H9 (cell line): ENCODE measurements around the gene SUN2. TPM values are rescaled to one million over a fixed set of nuclear protein-coding genes. Genes with fewer than 3 reads are reported as not detected.

Experiments
- DNase-seq: peaks from one replicate; pipeline ENCODE4 v3.0.0-alpha.2; 2017
- H2AFZ ChIP-seq: one replicate; pipeline ENCODE4 v1.6.1; 2013; ENCODE audit warnings: mild to moderate bottlenecking, low read length, control low read depth, moderate library complexity
- H2AK5ac ChIP-seq: 2 replicates; pipeline ENCODE4 v1.6.1; 2013; ENCODE audit warnings: low read length, control low read depth, mixed read lengths; ENCODE audit not compliant: insufficient read length
- H2BK120ac ChIP-seq: one replicate; pipeline ENCODE4 v1.6.1; 2013; ENCODE audit warnings: low read depth, mild to moderate bottlenecking, low read length, control low read depth, inconsistent platforms; ENCODE audit not compliant: poor library complexity, severe bottlenecking
- H2BK12ac ChIP-seq: 2 replicates; pipeline ENCODE4 v1.6.1; 2013; ENCODE audit warnings: low read length, control low read depth, mixed read lengths, low read depth; ENCODE audit not compliant: insufficient read length
- H2BK15ac ChIP-seq: 2 replicates; pipeline ENCODE4 v1.6.1; 2013; ENCODE audit warnings: low read depth, low read length, control low read depth
- H2BK20ac ChIP-seq: one replicate; pipeline ENCODE4 v1.6.1; 2013; ENCODE audit warnings: low read depth, mild to moderate bottlenecking, low read length, control low read depth, inconsistent platforms; ENCODE audit not compliant: poor library complexity, severe bottlenecking
- H2BK5ac ChIP-seq: 2 replicates; pipeline ENCODE4 v1.6.1; 2013; ENCODE audit warnings: low read length, control low read depth, mixed read lengths; ENCODE audit not compliant: insufficient read length
- H3K14ac ChIP-seq: 2 replicates; pipeline ENCODE4 v1.6.1; 2013; ENCODE audit warnings: low read length, control low read depth; ENCODE audit not compliant: insufficient read depth
- H3K18ac ChIP-seq: 2 replicates; pipeline ENCODE4 v1.6.1; 2013; ENCODE audit warnings: low read depth, mild to moderate bottlenecking, mixed read lengths, low read length, control low read depth; ENCODE audit not compliant: insufficient read length
- H3K23ac ChIP-seq: 2 replicates; pipeline ENCODE4 v1.6.1; 2013; ENCODE audit warnings: low read length, control low read depth, mixed read lengths, low read depth; ENCODE audit not compliant: insufficient read length
- H3K23me2 ChIP-seq: 2 replicates; pipeline ENCODE4 v1.6.1; 2013; ENCODE audit warnings: low read depth, mild to moderate bottlenecking, mixed read lengths, low read length, control low read depth; ENCODE audit not compliant: insufficient read length, poor library complexity, severe bottlenecking
- H3K27ac ChIP-seq: 2 replicates; pipeline ENCODE4 v1.5.1; 2013; ENCODE audit warnings: low read length, control low read depth, mixed read lengths, low read depth; ENCODE audit not compliant: insufficient read length
- H3K27me3 ChIP-seq: 2 replicates; pipeline ENCODE4 v1.6.1; 2013; ENCODE audit warnings: low read length, control low read depth, inconsistent platforms; ENCODE audit not compliant: insufficient read depth
- H3K4ac ChIP-seq: 2 replicates; pipeline ENCODE4 v1.6.1; 2013; ENCODE audit warnings: low read depth, mild to moderate bottlenecking, control low read depth, inconsistent platforms, low read length, moderate library complexity
- H3K4me1 ChIP-seq: 2 replicates; pipeline ENCODE4 v1.6.1; 2013; ENCODE audit warnings: low read length, control low read depth, inconsistent platforms; ENCODE audit not compliant: insufficient read depth
- H3K4me2 ChIP-seq: 2 replicates; pipeline ENCODE4 v1.6.1; 2013; ENCODE audit warnings: low read length, control low read depth, mixed read lengths; ENCODE audit not compliant: insufficient read length, insufficient read depth
- H3K56ac ChIP-seq: 2 replicates; pipeline ENCODE4 v1.6.1; 2013; ENCODE audit warnings: low read depth, mild to moderate bottlenecking, mixed read lengths, low read length, control low read depth; ENCODE audit not compliant: insufficient read length
- H3K79me1 ChIP-seq: 2 replicates; pipeline ENCODE4 v1.6.1; 2013; ENCODE audit warnings: low read depth, mild to moderate bottlenecking, moderate library complexity, low read length, control low read depth, inconsistent platforms; ENCODE audit not compliant: insufficient read depth, poor library complexity, severe bottlenecking
- H3K79me2 ChIP-seq: 2 replicates; pipeline ENCODE4 v1.6.1; 2013; ENCODE audit warnings: low read length, control low read depth, inconsistent platforms; ENCODE audit not compliant: insufficient read depth
- H3K9ac ChIP-seq: 2 replicates; pipeline ENCODE4 v1.6.1; 2013; ENCODE audit warnings: low read length, control low read depth, mixed read lengths; ENCODE audit not compliant: insufficient read length; ENCODE audit errors: extremely low read depth
- H3K9me3 ChIP-seq: one replicate; pipeline ENCODE4 v1.6.1; 2013; ENCODE audit warnings: low read depth, low read length, inconsistent platforms; ENCODE audit not compliant: control insufficient read depth
- H3T11ph ChIP-seq: one replicate; pipeline ENCODE4 v1.6.1; 2013; ENCODE audit warnings: mild to moderate bottlenecking, low read length, control low read depth, inconsistent platforms
- H4K20me1 ChIP-seq: one replicate; pipeline ENCODE4 v1.6.1; 2013; ENCODE audit not compliant: control insufficient read depth, insufficient read length, insufficient read depth
- H4K5ac ChIP-seq: 2 replicates; pipeline ENCODE4 v1.6.1; 2013; ENCODE audit warnings: low read depth, mild to moderate bottlenecking, mixed read lengths, low read length, control low read depth; ENCODE audit not compliant: insufficient read length
- H4K8ac ChIP-seq: replicated peaks from 2 replicates; pipeline ENCODE4 v1.6.1; 2013; ENCODE audit warnings: low read length, control low read depth, mixed read lengths, low read depth; ENCODE audit not compliant: insufficient read length
- H4K91ac ChIP-seq: 2 replicates; pipeline ENCODE4 v1.6.1; 2013; ENCODE audit warnings: low read depth, mild to moderate bottlenecking, moderate library complexity, mixed read lengths, low read length, control low read depth; ENCODE audit not compliant: insufficient read length
- H3K27ac Mint-ChIP-seq, 3 experiments: 2 replicates in 2 of 3; 3 replicates in 1 of 3; pipeline ENCODE4 v1.8.0; 2020 to 2021; ENCODE audit warnings: mixed read lengths in 3 of 3, mild to moderate bottlenecking in 1 of 3, moderate library complexity in 1 of 3
- H3K27me3 Mint-ChIP-seq: 2 replicates; pipeline ENCODE4 v1.8.0; 2021; ENCODE audit warnings: low read depth, mild to moderate bottlenecking, moderate library complexity, mixed read lengths
- H3K36me3 Mint-ChIP-seq, 3 experiments: 2 replicates in 2 of 3; 3 replicates in 1 of 3; pipeline ENCODE4 v1.8.0; 2020 to 2021; ENCODE audit warnings: low read depth in 3 of 3, mixed read lengths in 3 of 3; ENCODE audit not compliant: insufficient read depth in 1 of 3
- H3K4me1 Mint-ChIP-seq, 2 experiments: 2 replicates each; pipeline ENCODE4 v1.8.0; 2020; ENCODE audit warnings: mixed read lengths in 2 of 2
- H3K4me3 Mint-ChIP-seq, 2 experiments: 2 replicates in 1 of 2; 3 replicates in 1 of 2; pipeline ENCODE4 v1.8.0; 2020 to 2021; ENCODE audit warnings: mild to moderate bottlenecking in 2 of 2, mixed read lengths in 2 of 2, moderate library complexity in 1 of 2
- H3K9me3 Mint-ChIP-seq, 2 experiments: 2 replicates in 1 of 2; 3 replicates in 1 of 2; pipeline ENCODE4 v1.8.0; 2020; ENCODE audit warnings: mild to moderate bottlenecking in 2 of 2, mixed read lengths in 2 of 2, moderate library complexity in 1 of 2
- WGBS: extraction: QIAGEN DNeasy Blood & Tissue Kit; methylation state at CpG from one replicate; pipeline ENCODE4 v1.1.7; 2013; ENCODE audit warnings: missing lambda C conversion rate, low lambda C conversion rate, mixed read lengths; ENCODE audit not compliant: insufficient read length; ENCODE audit errors: extremely low coverage; 5-methylcytosine and 5-hydroxymethylcytosine counted together
- total RNA-seq: library from RNA; stranded (reverse); gene quantifications from 2 replicates; pipeline ENCODE4 v1.2.1, GENCODE V29; 2021
- TF ChIP-seq, protein P1 (sequence below): fragments of 200-600 bp; sonication (generic); conservative IDR thresholded peaks from 3 replicates; pipeline ENCODE4 v1.8.0; 2021; ENCODE audit warnings: antibody characterized with exemption, mild to moderate bottlenecking

SUN2 gene
- total RNA-seq, 1 experiment from 2014 or later: 12.0 TPM

DNA sequence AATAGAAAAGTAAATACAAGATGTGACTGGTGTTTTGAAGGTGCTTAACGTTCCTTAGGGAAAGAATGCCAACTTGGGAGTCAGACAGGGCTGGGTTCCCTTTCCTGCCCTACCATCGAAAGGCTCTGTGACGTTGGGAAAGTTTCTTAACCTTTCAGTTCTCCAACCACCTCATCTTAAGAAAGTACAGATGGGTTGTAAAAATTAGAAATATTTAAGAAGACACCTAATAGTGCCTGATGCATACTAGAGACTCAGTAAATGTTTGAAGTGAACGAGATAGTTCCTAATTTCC lies 49.0 kb downstream of the SUN2 start:
- no peak overlapping the region for H3K4ac ChIP-seq
- no peak overlapping the region for H2BK20ac ChIP-seq
- no peak overlapping the region for H4K5ac ChIP-seq
- no peaks in the 10 kb centered on the region for H3K27me3 ChIP-seq
- Mint-ChIP-seq H3K4me1 (peaks cover 40 to 45% of the 10 kb centered on the region in 2 experiments), H3K36me3 (peaks cover 6 to 25% (median 21%) of the 10 kb centered on the region in 3 experiments; a peak in 5 of 7 replicates), H3K9me3 (no peaks in the 10 kb centered on the region), H3K27me3 (no peaks in the 10 kb centered on the region; the same call in 1 of the 2 replicates), H3K27ac (no peak overlapping the region), H3K4me3 (peak overlapping the region; percentile 93 to 95)
- no peaks in the 10 kb centered on the region for H3K9me3 ChIP-seq
- no peak overlapping the region for H2AFZ ChIP-seq
- H2BK15ac ChIP-seq: no peak overlapping the region
- H3K18ac ChIP-seq: no peak overlapping the region
- WGBS: no CpG with 5 or more reads among the region's 4 CpGs
- H2BK120ac ChIP-seq: no peak overlapping the region
- H3K4me2 ChIP-seq: peak overlapping the region; percentile 94
- peaks cover 10% of the 10 kb centered on the region for H3K4me1 ChIP-seq
- H3K56ac ChIP-seq: no peak overlapping the region
- no peak overlapping the region for H3K27ac ChIP-seq
- H3K9ac ChIP-seq: peak overlapping the region; percentile 48
- TF ChIP-seq, protein P1, sequence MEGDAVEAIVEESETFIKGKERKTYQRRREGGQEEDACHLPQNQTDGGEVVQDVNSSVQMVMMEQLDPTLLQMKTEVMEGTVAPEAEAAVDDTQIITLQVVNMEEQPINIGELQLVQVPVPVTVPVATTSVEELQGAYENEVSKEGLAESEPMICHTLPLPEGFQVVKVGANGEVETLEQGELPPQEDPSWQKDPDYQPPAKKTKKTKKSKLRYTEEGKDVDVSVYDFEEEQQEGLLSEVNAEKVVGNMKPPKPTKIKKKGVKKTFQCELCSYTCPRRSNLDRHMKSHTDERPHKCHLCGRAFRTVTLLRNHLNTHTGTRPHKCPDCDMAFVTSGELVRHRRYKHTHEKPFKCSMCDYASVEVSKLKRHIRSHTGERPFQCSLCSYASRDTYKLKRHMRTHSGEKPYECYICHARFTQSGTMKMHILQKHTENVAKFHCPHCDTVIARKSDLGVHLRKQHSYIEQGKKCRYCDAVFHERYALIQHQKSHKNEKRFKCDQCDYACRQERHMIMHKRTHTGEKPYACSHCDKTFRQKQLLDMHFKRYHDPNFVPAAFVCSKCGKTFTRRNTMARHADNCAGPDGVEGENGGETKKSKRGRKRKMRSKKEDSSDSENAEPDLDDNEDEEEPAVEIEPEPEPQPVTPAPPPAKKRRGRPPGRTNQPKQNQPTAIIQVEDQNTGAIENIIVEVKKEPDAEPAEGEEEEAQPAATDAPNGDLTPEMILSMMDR: no peak
- peaks cover 7% of the 10 kb centered on the region for H3K79me1 ChIP-seq
- no peak overlapping the region for H2BK12ac ChIP-seq
- H3K14ac ChIP-seq: no peak overlapping the region
- no peak overlapping the region for H3K23ac ChIP-seq
- no peak overlapping the region for H2AK5ac ChIP-seq
- no peak overlapping the region for H4K91ac ChIP-seq
- H3K23me2 ChIP-seq: peaks cover 11% of the 10 kb centered on the region
- no peak for DNase-seq
- H2BK5ac ChIP-seq: no peak overlapping the region
- H3K79me2 ChIP-seq: peaks cover 34% of the 10 kb centered on the region; the same call in 1 of the 2 replicates
- H3T11ph ChIP-seq: no peak overlapping the region
- no peaks in the 10 kb centered on the region for H4K20me1 ChIP-seq
- H4K8ac ChIP-seq: no peak overlapping the region
